ENCODE data around the gene TPRX2.
"Not testable (repeated sequence)": the region's sequence is repeated elsewhere in the genome, so short reads cannot be mapped to it uniquely, and the experiment has no call there.

Gene TPRX2, protein sequence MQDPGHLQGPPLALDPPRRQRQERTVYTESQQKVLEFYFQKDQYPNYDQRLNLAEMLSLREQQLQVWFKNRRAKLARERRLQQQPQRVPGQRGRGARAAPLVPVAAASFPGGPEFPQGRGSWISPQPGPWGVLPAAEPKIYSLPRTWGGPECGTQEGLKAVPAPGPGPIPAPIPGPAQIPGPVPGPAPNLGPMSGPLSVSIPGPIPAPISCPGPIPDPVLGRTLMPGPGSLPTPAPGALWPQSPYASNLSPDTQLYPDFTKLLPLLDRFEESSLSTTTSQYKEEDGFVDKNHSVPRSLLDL
- long read RNA-seq, donor 1, result 0 reads
- long read RNA-seq, donor 2, result 0 reads
- long read RNA-seq, donor 3, result 0 reads
- long read RNA-seq, donor 4, result 0 reads
- long read RNA-seq, donor 5, result 0 reads
- long read RNA-seq, donor 6, result 0 reads
- long read RNA-seq, donor 7, result 0 reads
- long read RNA-seq, donor 8, result 0 reads

DNA sequence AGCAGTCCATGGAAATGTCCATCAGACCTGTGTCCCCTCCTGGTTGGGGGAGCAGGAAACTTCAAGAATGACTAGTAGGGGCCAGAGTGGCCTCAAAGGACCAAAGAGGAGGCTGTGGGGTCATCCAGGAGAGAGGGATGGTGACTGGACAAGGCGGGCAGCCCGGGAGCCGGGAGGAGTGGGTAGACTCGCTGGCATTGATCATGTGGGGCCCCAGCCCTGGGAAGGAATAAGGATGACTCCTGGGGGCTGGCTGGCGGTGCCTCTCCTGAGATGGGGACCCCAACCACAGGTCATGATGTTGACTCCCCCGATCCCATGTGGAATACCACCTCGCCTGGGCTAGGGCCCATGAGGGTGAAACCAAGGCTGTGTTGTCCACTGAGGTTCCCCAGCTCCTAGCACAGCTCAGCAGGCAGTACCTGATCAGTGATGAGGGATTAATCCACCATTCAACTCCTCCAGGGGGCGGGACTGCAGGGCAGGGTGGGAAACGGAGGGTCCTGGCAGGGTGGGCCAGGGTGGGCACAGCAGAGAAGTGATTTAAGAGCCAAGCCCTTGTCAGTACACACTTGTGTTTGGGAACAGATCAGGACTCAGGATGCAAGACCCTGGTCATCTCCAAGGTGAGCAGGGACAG is at the start of gene TPRX2:
Gene TPRX2, plus strand, starts transcription at position 590 of the 640 bp plus-strand sequence. Its CDS starts 12 bp downstream, at position 602.
- not testable (repeated sequence) for DNase-seq

DNA sequence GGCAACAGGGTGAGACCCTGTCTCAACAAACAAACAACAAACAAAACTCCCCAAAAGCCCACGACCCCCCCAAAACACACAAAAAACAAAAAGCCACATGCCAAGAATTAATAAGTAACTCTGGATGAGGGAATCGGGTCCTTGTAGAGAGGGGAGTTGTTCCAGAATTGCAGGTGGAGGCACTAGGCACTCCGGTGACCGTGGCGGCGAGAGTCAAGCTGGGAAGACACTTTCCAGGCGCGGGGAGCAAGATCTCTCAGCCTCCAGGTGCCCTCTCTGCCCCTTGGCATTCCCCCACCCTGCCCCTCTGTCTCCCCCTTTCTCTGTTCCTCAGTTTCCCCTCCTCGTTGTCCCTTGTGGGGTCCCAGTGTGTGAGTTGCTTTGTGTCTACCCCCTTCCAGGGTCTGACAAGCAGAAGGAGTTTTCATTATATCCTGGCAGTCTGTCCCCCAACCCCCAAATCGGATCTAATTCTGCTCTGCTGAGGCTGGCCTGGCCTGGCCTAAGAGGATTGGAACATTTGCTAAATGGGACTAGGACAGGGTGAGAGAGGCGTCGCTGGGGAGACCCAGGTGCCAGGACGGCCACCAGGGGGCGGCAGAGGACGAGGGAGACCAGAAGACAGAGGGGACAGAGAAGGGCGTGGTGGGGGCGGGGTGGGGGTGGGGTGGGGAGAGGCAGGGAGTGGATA is 45.6 kb upstream of the TPRX2 start:
- DNase-seq, result peak; percentile 35

DNA sequence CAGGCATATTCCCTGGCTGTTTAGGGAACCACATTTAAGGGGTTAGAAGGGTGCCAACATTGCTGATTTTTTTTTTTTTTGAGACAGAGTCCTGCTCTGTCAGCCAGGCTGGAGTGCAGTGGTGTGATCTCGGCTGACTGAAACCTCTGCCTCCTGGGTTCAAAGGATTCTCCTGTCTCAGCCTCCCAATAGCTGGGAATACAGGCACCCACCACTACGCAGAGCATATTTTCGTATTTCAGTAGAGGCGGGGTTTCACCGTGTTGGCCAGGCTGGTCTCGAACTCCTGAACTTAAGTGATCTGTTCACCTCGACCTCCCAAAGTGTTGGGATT is 45.1 kb upstream of the TPRX2 start:
- no peak for DNase-seq

DNA sequence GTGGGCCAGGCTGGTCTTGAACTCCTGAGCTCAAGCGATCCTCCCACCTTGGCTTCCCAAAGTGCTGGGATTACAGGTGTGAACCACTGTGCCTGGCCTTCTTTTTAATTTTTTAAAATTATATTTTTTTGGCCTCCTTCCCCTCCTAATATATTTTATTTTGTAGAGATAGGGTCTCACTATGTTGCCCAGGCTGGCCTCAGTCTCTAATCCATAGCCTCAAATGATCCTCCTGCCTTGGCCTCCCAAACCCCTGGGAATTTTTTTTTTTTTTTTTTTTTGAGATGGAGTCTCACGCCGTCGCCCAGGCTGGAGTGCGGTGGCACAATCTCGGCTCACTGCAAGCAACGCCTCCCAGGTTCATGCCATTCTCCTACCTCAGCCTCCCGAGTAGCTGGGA is 42.8 kb upstream of the TPRX2 start:
- not testable (repeated sequence) for DNase-seq

DNA sequence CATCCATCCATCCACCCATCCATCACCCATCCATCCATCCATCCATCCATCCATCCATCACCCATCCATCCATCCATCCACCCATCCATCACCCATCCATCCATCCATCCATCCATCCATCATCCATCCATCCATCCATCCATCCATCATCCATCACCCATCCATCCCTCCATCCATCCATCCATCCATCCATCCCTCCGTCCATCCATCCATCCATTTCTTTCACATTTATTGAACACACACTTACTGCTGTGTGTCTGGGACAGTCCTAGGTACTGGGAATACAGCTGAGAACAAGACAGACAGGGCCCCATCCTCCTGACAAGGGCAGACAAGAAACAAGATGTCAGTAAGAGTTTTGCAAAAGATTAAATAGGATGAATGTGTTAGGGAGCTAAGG is 40.8 kb upstream of the TPRX2 start:
- not testable (repeated sequence) for DNase-seq

DNA sequence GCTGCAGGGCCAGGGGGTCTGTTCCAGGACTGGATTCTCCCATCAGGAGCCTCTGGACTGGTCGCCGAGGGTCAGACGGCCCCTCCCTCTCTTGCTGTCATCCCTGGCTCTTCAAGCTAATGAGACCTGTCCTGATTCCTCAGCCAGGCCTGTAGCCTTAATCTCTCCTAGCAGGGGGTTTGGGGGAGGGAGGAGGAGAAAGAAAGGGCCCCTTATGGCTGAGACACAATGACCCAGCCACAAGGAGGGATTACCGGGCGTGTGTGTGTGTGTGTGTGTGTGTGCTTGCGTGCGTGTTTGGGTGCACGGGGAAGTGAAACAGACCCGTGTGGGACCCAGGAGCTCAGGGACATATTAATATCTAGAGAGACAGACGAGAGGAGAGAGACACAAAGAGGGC is 39.2 kb upstream of the TPRX2 start:
- DNase-seq, result no peak

DNA sequence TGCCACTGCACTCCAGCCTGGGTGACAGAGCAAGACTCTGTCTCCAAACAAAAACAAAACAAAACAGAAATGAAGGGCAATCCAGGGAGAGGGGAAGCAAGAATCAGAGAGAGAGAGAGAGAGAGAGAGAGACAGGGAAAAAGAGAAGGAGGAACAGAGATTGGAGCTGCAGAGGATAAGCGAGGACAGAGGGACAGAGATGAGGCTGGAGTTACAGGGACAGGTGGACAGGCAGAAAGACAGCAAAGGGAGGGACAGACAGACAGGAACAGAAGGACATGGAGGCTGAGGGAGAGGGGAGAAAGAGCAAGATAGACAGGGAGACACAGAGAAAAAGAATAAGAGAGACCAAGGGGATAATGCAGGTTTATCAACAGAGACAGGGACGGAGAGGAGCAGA is 38.6 kb upstream of the TPRX2 start:
- DNase-seq, result no peak

DNA sequence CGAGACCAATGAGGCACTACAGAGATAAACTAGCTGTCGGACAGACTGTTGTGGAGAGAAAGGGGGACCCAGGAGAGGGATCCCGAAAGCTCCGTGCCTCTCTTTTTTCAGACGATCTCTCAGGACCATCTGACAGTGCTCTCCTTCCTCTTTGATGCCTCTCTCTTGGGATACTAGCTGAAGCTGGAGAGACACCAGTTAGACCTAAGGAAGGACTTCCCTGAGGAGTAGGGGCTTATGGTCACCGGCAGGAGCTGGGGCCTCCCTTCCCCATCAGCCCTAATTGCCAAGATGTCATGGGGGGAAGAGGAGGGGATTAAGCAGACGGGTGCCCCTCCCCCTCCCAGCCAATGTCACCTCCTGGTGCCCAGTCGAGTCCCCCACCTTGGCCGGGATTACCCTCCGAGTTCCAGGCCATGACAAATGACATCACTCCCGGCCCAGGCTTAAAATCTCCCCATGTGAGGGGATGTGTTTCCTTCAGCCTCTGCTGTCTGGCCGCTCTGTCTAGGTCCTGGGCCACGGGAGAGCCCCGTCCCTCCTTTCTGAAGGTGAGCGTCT is 37.5 kb upstream of the TPRX2 start, which contains the start of gene CRX:
Gene CRX, plus strand, starts transcription at position 478 of the 561 bp plus-strand sequence. CDS start 12,507 bp downstream, outside the sequence.
- no peak for DNase-seq

DNA sequence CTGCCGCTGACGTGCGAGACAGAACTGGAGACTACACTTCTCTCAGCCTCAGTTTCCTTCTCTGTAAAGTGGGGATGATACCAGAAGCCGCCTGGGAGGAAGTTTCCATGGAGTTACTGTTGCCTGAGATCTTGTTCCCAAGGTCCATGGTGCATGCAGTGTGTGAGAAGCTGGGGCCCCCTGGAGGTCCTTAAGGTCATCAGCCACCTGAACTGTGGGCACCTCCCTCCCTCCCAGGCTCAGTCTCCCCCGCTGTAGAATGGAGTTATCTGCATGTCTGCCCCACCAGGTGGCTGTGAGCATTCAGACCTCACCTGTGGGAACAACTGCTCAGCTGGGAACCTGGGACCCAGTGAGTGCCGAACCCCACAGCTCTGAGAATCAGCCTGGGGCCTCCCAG is 34.6 kb upstream of the TPRX2 start:
- DNase-seq, result no peak

DNA sequence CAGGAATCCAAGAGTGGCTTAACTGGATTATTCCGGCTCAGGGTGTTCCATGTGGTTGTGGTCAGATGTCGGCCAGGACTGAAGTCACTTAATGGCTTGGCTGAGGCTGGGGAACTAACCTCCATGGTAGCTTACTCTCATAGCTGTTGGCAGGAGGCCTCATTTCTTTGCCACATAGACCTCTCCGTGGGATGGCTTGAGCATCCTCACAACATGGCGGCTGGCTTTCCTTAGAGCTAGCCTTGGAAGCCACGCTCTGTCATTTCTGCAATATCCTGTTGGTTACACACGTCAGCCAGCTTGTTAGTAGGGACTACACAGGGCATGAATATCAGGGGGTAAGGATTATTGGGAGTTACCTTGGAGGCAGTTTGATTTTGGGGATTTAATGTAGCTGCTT is 32.2 kb upstream of the TPRX2 start:
- no peak for DNase-seq

DNA sequence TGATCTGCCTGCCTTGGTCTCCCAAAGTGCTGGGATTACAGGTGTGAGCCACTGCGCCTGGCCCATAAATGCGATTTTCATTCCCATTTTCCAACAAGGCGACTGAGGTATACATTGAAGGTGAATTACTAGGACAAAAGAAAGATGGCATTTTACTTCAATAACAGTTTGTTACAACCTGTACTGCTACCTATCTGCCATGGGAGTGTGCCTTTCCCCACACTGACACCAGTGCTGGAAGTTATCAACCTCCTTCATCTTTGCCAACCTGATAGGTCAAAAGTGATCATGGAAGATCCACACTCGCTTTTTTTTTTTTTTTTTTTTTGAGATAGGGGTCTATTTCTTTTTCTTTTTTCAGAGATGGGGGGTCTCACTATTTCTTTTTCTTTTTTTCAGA is 26.3 kb upstream of the TPRX2 start:
- no peak for DNase-seq

DNA sequence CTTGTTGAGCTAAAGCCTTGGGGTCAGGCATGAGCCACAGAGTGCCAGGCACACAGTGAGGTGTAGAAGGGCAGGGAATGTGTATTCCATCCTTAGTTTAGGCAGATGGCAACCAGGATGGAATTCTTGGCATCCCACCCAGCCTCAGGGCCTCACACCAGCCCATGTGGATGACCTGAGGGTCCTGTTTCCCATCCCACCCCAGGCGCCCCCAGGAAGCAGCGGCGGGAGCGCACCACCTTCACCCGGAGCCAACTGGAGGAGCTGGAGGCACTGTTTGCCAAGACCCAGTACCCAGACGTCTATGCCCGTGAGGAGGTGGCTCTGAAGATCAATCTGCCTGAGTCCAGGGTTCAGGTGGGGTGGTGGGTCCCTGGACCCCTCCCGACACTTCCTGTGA is 23.0 kb upstream of the TPRX2 start:
- DNase-seq, result no peak

DNA sequence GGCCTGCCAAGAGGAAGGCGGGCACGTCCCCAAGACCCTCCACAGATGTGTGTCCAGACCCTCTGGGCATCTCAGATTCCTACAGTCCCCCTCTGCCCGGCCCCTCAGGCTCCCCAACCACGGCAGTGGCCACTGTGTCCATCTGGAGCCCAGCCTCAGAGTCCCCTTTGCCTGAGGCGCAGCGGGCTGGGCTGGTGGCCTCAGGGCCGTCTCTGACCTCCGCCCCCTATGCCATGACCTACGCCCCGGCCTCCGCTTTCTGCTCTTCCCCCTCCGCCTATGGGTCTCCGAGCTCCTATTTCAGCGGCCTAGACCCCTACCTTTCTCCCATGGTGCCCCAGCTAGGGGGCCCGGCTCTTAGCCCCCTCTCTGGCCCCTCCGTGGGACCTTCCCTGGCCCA is 19.6 kb upstream of the TPRX2 start:
- no peak for DNase-seq

DNA sequence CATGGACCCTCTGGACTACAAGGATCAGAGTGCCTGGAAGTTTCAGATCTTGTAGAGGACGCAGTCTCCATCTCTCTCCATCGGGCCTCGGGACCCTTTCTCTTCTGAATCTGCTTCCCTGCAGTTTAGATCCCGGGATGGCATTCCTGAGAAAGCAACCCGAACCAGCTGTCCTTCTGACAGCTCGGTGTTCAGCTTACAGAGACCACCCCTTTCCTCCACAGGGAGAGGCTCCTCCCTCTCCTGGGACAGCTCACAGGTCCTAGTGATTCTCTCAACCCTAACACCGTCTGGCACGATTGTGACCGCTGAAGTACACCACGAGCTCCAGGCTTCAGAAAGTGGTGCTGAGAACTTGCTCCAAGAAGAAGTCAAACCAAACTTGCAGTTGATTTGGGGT is 19.1 kb upstream of the TPRX2 start:
- DNase-seq, result peak; percentile 23

DNA sequence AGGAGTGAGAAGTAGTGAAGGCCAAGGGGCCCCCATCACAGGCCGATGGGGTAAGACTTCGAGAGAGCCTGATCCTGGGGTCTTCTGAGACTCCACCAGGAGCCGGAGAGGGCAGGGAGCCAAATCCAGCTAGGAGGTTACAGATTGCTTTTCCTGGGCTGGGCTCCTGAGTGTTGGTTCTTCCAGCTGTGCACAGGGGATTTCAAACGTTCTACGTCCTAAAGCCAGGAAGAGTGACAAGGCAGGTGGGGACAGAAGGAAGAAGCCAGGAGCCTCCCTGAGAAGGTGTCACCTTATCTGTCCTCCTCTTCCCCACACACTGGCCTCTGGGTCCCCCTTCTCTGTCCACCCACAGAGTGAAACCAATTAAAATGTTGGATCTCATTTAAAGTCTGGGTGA is 16.1 kb upstream of the TPRX2 start:
- DNase-seq, result no peak

DNA sequence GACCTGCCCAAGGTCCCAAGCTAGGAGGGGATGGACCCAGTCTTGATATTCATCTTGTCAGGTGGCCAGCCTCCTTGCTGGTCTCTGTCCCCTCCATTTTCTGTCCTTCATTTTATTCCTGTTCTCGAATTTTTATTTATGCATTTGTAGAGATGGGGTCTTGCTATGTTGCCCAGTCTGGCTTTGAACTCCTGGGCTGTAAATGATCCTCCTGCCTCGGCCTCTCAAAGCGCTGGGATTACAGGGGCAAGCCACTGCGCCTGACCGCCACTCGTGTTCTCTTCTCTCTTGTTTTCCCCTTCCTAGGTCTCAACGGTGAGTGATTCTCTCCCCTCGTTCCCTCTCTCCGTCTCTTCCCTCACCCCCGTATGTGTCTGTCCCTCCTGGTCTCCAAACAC is 10.6 kb upstream of the TPRX2 start:
- DNase-seq, result no peak

DNA sequence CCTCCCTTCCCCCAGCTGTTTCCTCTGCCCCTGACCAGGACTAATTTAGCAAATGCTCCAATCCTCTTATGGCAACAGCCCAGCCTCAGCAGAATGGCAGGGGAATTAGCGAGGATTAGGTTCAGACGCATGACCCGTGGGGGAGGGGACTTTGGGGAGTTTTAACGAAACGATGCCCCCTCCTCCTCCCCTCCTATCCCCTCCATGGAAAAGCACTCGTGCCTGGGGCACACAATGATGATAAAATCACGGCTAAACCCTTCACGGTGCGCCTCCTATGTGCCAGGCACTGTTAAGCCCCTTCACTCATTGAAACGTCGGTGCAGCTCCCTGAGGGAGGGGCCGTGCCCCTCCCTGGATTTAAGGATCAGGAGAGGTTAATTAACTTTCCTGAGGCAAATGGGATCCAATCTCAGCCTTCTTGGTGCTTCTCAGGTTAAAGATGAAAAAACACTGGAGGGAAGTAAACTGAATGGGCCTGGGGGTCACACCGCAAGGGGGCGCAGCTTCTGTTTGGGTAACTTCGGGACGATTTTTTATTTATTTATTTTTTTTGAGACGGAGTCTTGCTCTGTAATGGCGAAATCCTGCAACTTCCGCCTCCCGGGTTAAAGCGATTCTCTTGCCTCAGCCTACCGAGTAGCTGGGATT is 10.1 kb upstream of the TPRX2 start:
- no peak for DNase-seq

DNA sequence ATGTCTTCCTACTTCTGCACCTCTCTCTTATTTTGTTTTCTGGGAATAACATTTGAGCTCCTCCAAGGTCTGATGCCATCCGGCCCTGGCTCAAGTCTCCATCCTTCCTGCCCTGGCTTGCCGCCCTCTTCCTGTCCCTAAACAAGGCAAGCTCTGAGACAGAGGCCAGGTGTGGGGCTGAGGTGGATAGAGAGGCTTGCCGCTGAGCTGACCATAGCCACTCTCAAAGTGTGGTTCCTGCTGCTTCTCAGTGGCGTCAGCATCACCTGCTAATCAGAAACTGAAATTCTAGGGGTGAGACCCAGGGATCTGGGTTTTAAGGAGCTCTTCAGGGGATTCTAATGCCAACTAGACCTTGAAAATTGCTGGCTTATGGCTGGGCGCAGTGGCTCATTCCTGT is 6.0 kb upstream of the TPRX2 start:
- DNase-seq, result no peak

DNA sequence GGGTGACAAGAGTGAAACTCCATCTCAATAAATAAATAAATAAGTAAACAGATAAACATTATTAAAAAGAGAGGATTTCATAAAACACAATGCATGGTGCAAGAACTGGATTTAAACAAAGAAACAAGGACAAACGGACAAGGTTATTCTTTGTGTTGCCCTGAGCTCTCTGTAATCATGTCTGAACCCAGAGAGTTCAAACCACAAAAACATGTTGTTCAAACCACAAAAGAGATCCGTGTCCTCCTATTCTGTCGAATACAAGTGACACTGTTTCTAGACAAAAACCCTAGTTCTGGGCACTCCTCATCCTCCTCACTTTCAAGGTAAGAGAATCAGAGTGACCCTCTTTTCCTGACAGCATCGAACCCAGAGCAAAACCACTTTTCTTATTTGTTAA is 4.6 kb upstream of the TPRX2 start:
- no peak for DNase-seq

DNA sequence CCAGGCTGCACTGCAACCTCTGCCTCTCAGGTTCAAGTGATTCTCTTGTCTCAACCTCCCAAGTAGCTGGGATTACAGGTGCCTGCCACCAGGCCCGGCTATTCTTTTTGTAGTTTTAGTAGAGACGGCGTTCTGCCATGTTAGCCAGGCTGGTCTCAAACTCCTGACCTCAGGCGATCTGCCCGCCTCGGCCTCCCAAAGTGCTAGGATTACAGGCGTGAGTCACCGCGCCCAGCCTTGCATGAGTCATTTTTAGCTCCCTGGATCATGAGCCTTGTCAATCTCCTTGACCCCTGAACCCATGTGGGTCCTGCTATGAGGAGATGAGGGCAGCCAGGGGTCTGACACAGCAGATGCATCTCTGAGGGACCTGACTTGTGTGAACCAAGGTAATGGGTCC is 804 bp upstream of the TPRX2 start:
- not testable (repeated sequence) for DNase-seq

DNA sequence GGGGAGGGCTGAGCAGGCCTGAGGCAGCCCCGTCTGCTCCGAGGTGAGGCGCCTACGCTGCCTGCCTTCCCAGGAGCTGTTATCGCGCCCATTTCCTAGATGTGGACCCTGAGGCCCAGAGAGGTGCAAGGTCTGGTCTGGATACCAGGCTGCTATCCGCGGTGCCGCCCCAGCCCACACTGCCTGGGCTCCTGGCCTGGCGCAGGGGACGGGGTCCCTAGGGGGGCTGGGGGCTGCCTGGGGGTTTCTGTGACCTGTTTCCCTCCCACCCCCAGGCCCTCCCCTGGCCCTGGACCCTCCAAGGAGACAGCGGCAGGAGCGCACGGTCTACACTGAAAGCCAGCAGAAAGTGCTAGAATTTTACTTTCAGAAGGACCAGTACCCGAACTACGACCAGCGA is 803 bp downstream of the TPRX2 start:
- DNase-seq, result not testable (repeated sequence)

DNA sequence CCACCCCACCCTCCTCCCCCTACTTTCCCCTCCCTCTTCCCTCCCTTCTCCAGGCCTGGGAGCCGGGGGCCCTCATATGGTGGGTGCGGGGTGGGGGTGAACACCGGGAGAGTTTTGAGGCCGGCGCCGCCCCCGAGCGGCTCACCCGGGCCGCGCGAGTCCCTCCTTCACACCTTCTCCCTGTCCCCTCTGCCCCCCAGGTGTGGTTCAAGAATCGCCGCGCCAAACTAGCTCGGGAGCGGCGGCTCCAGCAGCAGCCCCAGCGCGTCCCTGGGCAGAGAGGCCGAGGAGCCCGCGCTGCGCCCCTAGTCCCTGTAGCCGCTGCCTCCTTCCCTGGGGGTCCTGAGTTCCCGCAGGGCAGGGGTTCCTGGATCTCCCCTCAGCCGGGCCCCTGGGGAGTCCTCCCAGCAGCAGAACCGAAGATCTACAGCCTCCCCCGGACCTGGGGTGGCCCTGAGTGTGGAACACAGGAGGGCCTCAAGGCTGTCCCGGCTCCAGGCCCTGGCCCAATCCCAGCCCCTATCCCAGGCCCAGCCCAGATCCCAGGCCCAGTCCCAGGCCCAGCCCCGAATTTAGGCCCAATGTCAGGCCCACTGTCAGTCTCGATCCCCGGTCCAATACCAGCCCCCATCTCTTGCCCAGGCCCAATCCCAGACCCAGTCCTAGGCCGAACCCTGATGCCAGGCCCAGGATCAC is 1.7 kb downstream of the TPRX2 start:
- DNase-seq, result no peak
